H1 (cell line): Measurements from ENCODE around the gene RAPGEF6. TPM values are rescaled to one million over a fixed set of nuclear protein-coding genes. Genes with fewer than 3 reads are reported as not detected.

ENCODE experiments used
- CTCF ChIA-PET: fragments of 300-600 bp; sonication (Branson Sonifier 250); formaldehyde crosslinking; loops from one replicate; lab custom pipeline; 2021; ENCODE audit not compliant: partially characterized antibody; lab: Charles Lee
- POLR2A ChIA-PET: fragments of 300-600 bp; sonication (Branson Sonifier 250); formaldehyde crosslinking; loops from one replicate; lab custom pipeline; 2021; ENCODE audit warnings: inconsistent platforms; ENCODE audit not compliant: partially characterized antibody; lab: Charles Lee
- DNase-seq, 2 experiments: peaks; one replicate each; pipeline versions ENCODE4 v3.0.0 to v3.0.0-alpha.2; 2010 to 2022; ENCODE audit warnings: low spot score in 2 of 2, low read depth in 1 of 2, mixed read lengths in 1 of 2
- FAIRE-seq: peaks from 2 replicates; lab custom pipeline; 2011; peaks lifted over from hg19 to GRCh38; lab: Jason Lieb, UNC
- H2AFZ ChIP-seq: 2 replicates; pipeline ENCODE4 v1.8.1; 2012; ENCODE audit warnings: low read length, inconsistent platforms
- H2AK5ac ChIP-seq: 2 replicates; pipeline ENCODE4 v1.6.1; 2013; ENCODE audit warnings: low read depth, low read length
- H2BK120ac ChIP-seq: replicated peaks from 2 replicates; pipeline ENCODE3; 2013; ENCODE audit warnings: low read depth, low read length, inconsistent platforms
- H2BK12ac ChIP-seq: 2 replicates; pipeline ENCODE4 v1.6.1; 2013; ENCODE audit warnings: low read depth, low read length
- H2BK15ac ChIP-seq: 2 replicates; pipeline ENCODE4 v1.6.1; 2013; ENCODE audit warnings: low read length
- H2BK20ac ChIP-seq: 2 replicates; pipeline ENCODE4 v1.6.1; 2013; ENCODE audit warnings: low read length
- H2BK5ac ChIP-seq: 2 replicates; pipeline ENCODE4 v1.6.1; 2013; ENCODE audit warnings: low read depth, low read length
- H3K14ac ChIP-seq: 2 replicates; pipeline ENCODE4 v1.6.1; 2013; ENCODE audit warnings: inconsistent platforms; ENCODE audit not compliant: insufficient read length
- H3K18ac ChIP-seq: 2 replicates; pipeline ENCODE4 v1.6.1; 2013; ENCODE audit warnings: low read length; ENCODE audit errors: extremely low read depth
- H3K23ac ChIP-seq: 2 replicates; pipeline ENCODE4 v1.6.1; 2013; ENCODE audit warnings: inconsistent platforms; ENCODE audit not compliant: insufficient read length
- H3K23me2 ChIP-seq: 2 replicates; pipeline ENCODE4 v1.6.1; 2013; ENCODE audit warnings: low read depth, low read length
- H3K27ac ChIP-seq: 2 replicates; pipeline ENCODE4 v1.6.1; 2011; ENCODE audit warnings: low read depth, low read length, inconsistent platforms
- H3K27me3 ChIP-seq, 4 experiments: replicated peaks in 1 of 4; 1 replicate in 1 of 4; 2 replicates in 3 of 4; pipeline versions ENCODE4 v1.6.1 to v1.8.1; 2011 to 2013; ENCODE audit warnings: low read length in 3 of 4, mild to moderate bottlenecking in 3 of 4, inconsistent platforms in 2 of 4, mixed read lengths in 2 of 4, moderate library complexity in 1 of 4; ENCODE audit not compliant: control insufficient read depth in 3 of 4, insufficient read depth in 3 of 4; ENCODE audit errors: extremely low read depth in 1 of 4
- H3K36me3 ChIP-seq, 4 experiments: 2 replicates each; pipeline versions ENCODE4 v1.6.1 to v1.8.1; 2011 to 2013; ENCODE audit warnings: mild to moderate bottlenecking in 4 of 4, low read length in 3 of 4, moderate library complexity in 2 of 4, control low read depth in 1 of 4, inconsistent platforms in 1 of 4; ENCODE audit not compliant: insufficient read depth in 4 of 4, control insufficient read depth in 2 of 4
- H3K4ac ChIP-seq: replicated peaks from 2 replicates; pipeline ENCODE3; 2013; ENCODE audit warnings: low read length, low read depth, mixed read lengths, inconsistent platforms; ENCODE audit not compliant: insufficient read length
- H3K4me1 ChIP-seq, 4 experiments: replicated peaks in 1 of 4; 1 replicate in 1 of 4; 2 replicates in 3 of 4; pipeline versions ENCODE4 v1.6.1 to v1.8.1; 2011 to 2013; ENCODE audit warnings: low read length in 3 of 4, inconsistent platforms in 2 of 4, mixed read lengths in 1 of 4; ENCODE audit not compliant: insufficient read depth in 4 of 4, control insufficient read depth in 3 of 4
- H3K4me2 ChIP-seq, 2 experiments: 2 replicates each; pipeline versions ENCODE4 v1.6.1 to v1.8.1; 2011 to 2013; ENCODE audit warnings: low read depth in 2 of 2, low read length in 2 of 2, control low read depth in 1 of 2, inconsistent platforms in 1 of 2, mild to moderate bottlenecking in 1 of 2; ENCODE audit not compliant: insufficient read depth in 1 of 2
- H3K4me3 ChIP-seq, 4 experiments: fragments of 200-600, 300-600 bp in 1 of 4; sonication (generic), shearing (Covaris generic), sonication (Bioruptor Twin) in 1 of 4; 2 replicates each; pipeline versions ENCODE4 v1.5.1 to v1.8.1; 2011 to 2016; ENCODE audit warnings: low read length in 4 of 4, low read depth in 3 of 4, control low read depth in 2 of 4, inconsistent platforms in 2 of 4, mild to moderate bottlenecking in 2 of 4, mixed read lengths in 1 of 4, moderate library complexity in 1 of 4; ENCODE audit not compliant: insufficient read depth in 2 of 4; ENCODE audit errors: extremely low read depth in 1 of 4
- H3K56ac ChIP-seq: replicated peaks from 2 replicates; pipeline ENCODE3; 2013; ENCODE audit warnings: low read depth, mild to moderate bottlenecking, mixed read lengths, low read length, inconsistent platforms; ENCODE audit not compliant: insufficient read length
- H3K79me1 ChIP-seq: 2 replicates; pipeline ENCODE4 v1.6.1; 2013; ENCODE audit warnings: low read depth, low read length, control low read depth
- H3K79me2 ChIP-seq, 2 experiments: 2 replicates each; pipeline versions ENCODE4 v1.6.1 to v1.8.1; 2012 to 2013; ENCODE audit warnings: low read length in 2 of 2, mild to moderate bottlenecking in 2 of 2, inconsistent platforms in 1 of 2; ENCODE audit not compliant: insufficient read depth in 2 of 2, control insufficient read depth in 1 of 2
- H3K9ac ChIP-seq, 4 experiments: replicated peaks in 1 of 4; 1 replicate in 1 of 4; 2 replicates in 3 of 4; pipeline versions ENCODE4 v1.6.1 to v1.8.1; 2011 to 2013; ENCODE audit warnings: low read depth in 3 of 4, low read length in 3 of 4, control low read depth in 2 of 4, mild to moderate bottlenecking in 2 of 4, moderate library complexity in 2 of 4, inconsistent platforms in 1 of 4; ENCODE audit errors: extremely low read depth in 1 of 4
- H3K9me3 ChIP-seq, 2 experiments: 2 replicates each; pipeline versions ENCODE4 v1.6.1 to v1.8.1; 2012 to 2013; ENCODE audit warnings: mild to moderate bottlenecking in 2 of 2, moderate library complexity in 2 of 2, control low read depth in 1 of 2, inconsistent platforms in 1 of 2, low read depth in 1 of 2, low read length in 1 of 2, mixed read lengths in 1 of 2; ENCODE audit not compliant: insufficient read depth in 2 of 2
- H4K20me1 ChIP-seq, 2 experiments: replicated peaks in 1 of 2; 2 replicates each; pipeline versions ENCODE3 to v1.8.1; 2011 to 2013; ENCODE audit warnings: inconsistent platforms in 2 of 2, low read length in 2 of 2, mild to moderate bottlenecking in 1 of 2; ENCODE audit not compliant: insufficient read depth in 2 of 2, control insufficient read depth in 1 of 2
- H4K5ac ChIP-seq: 2 replicates; pipeline ENCODE4 v1.6.1; 2013; ENCODE audit warnings: low read length, low read depth, mixed read lengths, inconsistent platforms; ENCODE audit not compliant: insufficient read length
- H4K8ac ChIP-seq: 2 replicates; pipeline ENCODE4 v1.8.0; 2013; ENCODE audit warnings: mild to moderate bottlenecking, moderate library complexity, low read length, inconsistent platforms; ENCODE audit not compliant: insufficient read depth; ENCODE audit errors: extremely low read depth
- H4K91ac ChIP-seq: replicated peaks from 2 replicates; pipeline ENCODE3; 2013; ENCODE audit warnings: low read length, mixed read lengths, inconsistent platforms; ENCODE audit not compliant: insufficient read length
- BACH1 ChIP-seq: IDR thresholded peaks from 2 replicates; pipeline ENCODE4 v1.6.1; 2012; ENCODE audit warnings: low read length, improper control_type of control experiment
- CREB1 ChIP-seq: IDR thresholded peaks from 2 replicates; pipeline ENCODE4 v1.6.1; 2012; ENCODE audit warnings: inconsistent platforms
- EP300 ChIP-seq, 2 experiments: IDR thresholded peaks; 1 replicate in 1 of 2; 2 replicates in 1 of 2; pipeline ENCODE4 v1.6.1; 2011 to 2012; ENCODE audit warnings: low read depth in 2 of 2, low read length in 2 of 2, mild to moderate bottlenecking in 2 of 2, borderline replicate concordance in 1 of 2, inconsistent platforms in 1 of 2, moderate library complexity in 1 of 2
- EZH2 ChIP-seq: fragments of 200-600 bp; sonication (generic); IDR thresholded peaks from 2 replicates; pipeline ENCODE4 v1.7.1; 2012; ENCODE audit warnings: low read depth, mild to moderate bottlenecking, moderate library complexity, low read length, inconsistent platforms; ENCODE audit not compliant: severe bottlenecking
- FOSL1 ChIP-seq: IDR thresholded peaks from 2 replicates; pipeline ENCODE4 v1.6.1; 2011; ENCODE audit warnings: mild to moderate bottlenecking, low read depth, low read length, moderate library complexity; ENCODE audit not compliant: insufficient read depth
- JUND ChIP-seq: IDR thresholded peaks from 2 replicates; pipeline ENCODE4 v1.6.1; 2011; ENCODE audit warnings: mild to moderate bottlenecking, improper control_type of control experiment, low read length
- KDM1A ChIP-seq: fragments of 200-600, 300-600 bp; sonication (generic); IDR thresholded peaks from 2 replicates; pipeline ENCODE4 v1.7.1; 2016; ENCODE audit warnings: mild to moderate bottlenecking, low read length, borderline replicate concordance
- MAFK ChIP-seq: IDR thresholded peaks from 2 replicates; pipeline ENCODE4 v1.6.1; 2012; ENCODE audit warnings: low read depth, mild to moderate bottlenecking, improper control_type of control experiment, low read length
- PHF8 ChIP-seq: fragments of 200-600 bp; sonication (generic); conservative IDR thresholded peaks from 2 replicates; pipeline ENCODE4 v1.7.1; 2012; ENCODE audit warnings: low read depth, mild to moderate bottlenecking, inconsistent platforms, low read length, moderate library complexity
- RAD21 ChIP-seq, 2 experiments: IDR thresholded peaks in 1 of 2; conservative IDR thresholded peaks in 1 of 2; 2 replicates each; pipeline ENCODE4 v1.6.1; 2011; ENCODE audit warnings: low read depth in 2 of 2, low read length in 2 of 2, improper control_type of control experiment in 1 of 2, inconsistent platforms in 1 of 2, mild to moderate bottlenecking in 1 of 2, moderate library complexity in 1 of 2
- RBBP5 ChIP-seq: IDR thresholded peaks from 2 replicates; pipeline ENCODE4 v1.7.1; 2012; ENCODE audit warnings: low read depth, mild to moderate bottlenecking, inconsistent platforms, low read length, moderate library complexity, borderline replicate concordance
- TEAD4 ChIP-seq: IDR thresholded peaks from 2 replicates; pipeline ENCODE4 v1.6.1; 2012; ENCODE audit warnings: low read depth, low read length, inconsistent platforms, mixed read lengths
- WGBS, 2 experiments: shearing (Covaris generic) in 1 of 2; methylation state at CpG; one replicate each; pipeline versions ENCODE4 v1.1.6 to v1.1.7; 2013 to 2015; ENCODE audit warnings: low lambda C conversion rate in 2 of 2, mixed read lengths in 2 of 2, inconsistent platforms in 1 of 2, low coverage in 1 of 2, missing lambda C conversion rate in 1 of 2; ENCODE audit not compliant: insufficient replicate concordance in 2 of 2, insufficient coverage in 1 of 2, insufficient read length in 1 of 2; ENCODE audit errors: extremely low coverage in 1 of 2, missing lambda C conversion rate in 1 of 2; 5-methylcytosine and 5-hydroxymethylcytosine counted together
- polyA plus RNA-seq, 7 experiments: library from polyadenylated mRNA; depleted of rRNA in 3 of 7; stranded (reverse) in 5 of 7; unstranded in 2 of 7; fragments of >200 nt in 5 of 7; fragments of 200-250 nt in 2 of 7; gene quantifications; 1 replicate in 5 of 7; 2 replicates in 1 of 7; 4 replicates in 1 of 7; pipeline versions ENCODE4 v1.2.1 to v1.2.3, GENCODE V29; 2011 to 2013; ENCODE audit warnings: missing spikeins in 2 of 7, mixed read lengths in 2 of 7
- total RNA-seq: library from RNA; stranded (reverse); fragmentation: NEBNext Ultra II Directional; extraction: Animal tissue kit (Norgen Biotek cat#: 25700); gene quantifications from 2 replicates; pipeline ENCODE4 v1.2.1, GENCODE V29; 2021
- TF ChIP-seq, protein P1 (sequence below): IDR thresholded peaks from 2 replicates; pipeline ENCODE4 v1.6.1; 2012; ENCODE audit warnings: inconsistent platforms
- TF ChIP-seq, protein P2 (sequence below): IDR thresholded peaks from 2 replicates; pipeline ENCODE4 v1.6.1; 2012; ENCODE audit warnings: inconsistent platforms

Gene RAPGEF6
- total and polyA plus RNA-seq, 2 of the 8 experiments (the other 6 are each of a cell fraction or from before 2014, with no cell fraction given) = 4.8 to 20.0 TPM

DNA sequence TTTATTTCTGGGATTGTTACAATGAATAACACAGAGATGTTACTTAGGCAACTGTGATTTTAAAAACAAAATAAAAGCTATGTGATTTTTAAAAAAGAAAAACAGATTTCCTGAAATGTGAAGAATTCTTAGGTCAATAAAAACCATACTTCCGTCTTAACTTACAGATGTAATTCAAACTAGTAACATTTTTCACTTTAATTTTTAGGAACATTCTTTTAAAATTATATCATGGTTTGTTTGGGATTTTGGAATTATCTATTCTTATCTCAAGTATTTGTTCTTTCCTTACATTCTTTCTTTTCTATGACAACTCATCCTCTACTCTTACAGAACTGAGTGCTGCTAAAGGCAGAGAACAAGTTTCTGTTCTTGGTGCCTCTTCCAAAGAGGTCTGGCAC lies 159.5 kb downstream of the RAPGEF6 start:
- H3K23ac ChIP-seq = no peak overlapping the region
- no peak overlapping the region for H3K56ac ChIP-seq
- no peak for FAIRE-seq
- H3K27me3 ChIP-seq = no peaks in the 10 kb centered on the region
- H3K9ac ChIP-seq = no peak overlapping the region
- no peaks in the 10 kb centered on the region for H3K23me2 ChIP-seq
- H3K14ac ChIP-seq = no peak overlapping the region
- no peaks in the 10 kb centered on the region for H4K20me1 ChIP-seq
- ChIA-PET CTCF (no interaction called here), POLR2A (no interaction called here)
- H3K4me1 ChIP-seq = no peaks in the 10 kb centered on the region
- H2BK20ac ChIP-seq = no peak overlapping the region
- no peak overlapping the region for H3K27ac ChIP-seq
- H2AFZ ChIP-seq = no peak overlapping the region
- H3K4ac ChIP-seq = no peak overlapping the region
- peaks cover 0 to 18% (median 0%) of the 10 kb centered on the region in 4 experiments; a peak in 2 of 8 replicates for H3K36me3 ChIP-seq
- H2BK5ac ChIP-seq = no peak overlapping the region
- no peak overlapping the region for H4K91ac ChIP-seq
- no peaks in the 10 kb centered on the region for H3K79me1 ChIP-seq
- no peaks in the 10 kb centered on the region for H3K79me2 ChIP-seq
- no peaks in the 10 kb centered on the region for H3K9me3 ChIP-seq
- H2AK5ac ChIP-seq = no peak overlapping the region
- H4K8ac ChIP-seq = no peak overlapping the region
- H4K5ac ChIP-seq = no peak overlapping the region
- no peak for DNase-seq
- H2BK15ac ChIP-seq = no peak overlapping the region
- no peak overlapping the region for H3K18ac ChIP-seq
- no peak overlapping the region for H2BK120ac ChIP-seq
- H3K4me2 ChIP-seq = no peak overlapping the region
- no peak overlapping the region for H3K4me3 ChIP-seq
- WGBS, 2 experiments = 96% methylated on average over 1 of the region's 1 CpG; no CpG with 5 or more reads in 1 of the 2 experiments
- no peak overlapping the region for H2BK12ac ChIP-seq
- TF ChIP-seq BACH1 (no peak), PHF8 (no peak), EP300 (IDR thresholded peaks at IDR 0.05; ENCODE audit: borderline replicate concordance in 1 of 2, low read depth in 2 of 2, low read length in 2 of 2) (no peak), JUND (no peak), KDM1A (no peak), MAFK (no peak), FOSL1 (no peak), RBBP5 (no peak), TEAD4 (no peak), CREB1 (no peak), RAD21 (IDR thresholded peaks at IDR 0.05 in 1 of 2, conservative IDR thresholded peaks at IDR 0.05 in 1 of 2; ENCODE audit: low read depth in 2 of 2, low read length in 2 of 2) (no peak), EZH2 (no peak)
- TF ChIP-seq, protein P1, sequence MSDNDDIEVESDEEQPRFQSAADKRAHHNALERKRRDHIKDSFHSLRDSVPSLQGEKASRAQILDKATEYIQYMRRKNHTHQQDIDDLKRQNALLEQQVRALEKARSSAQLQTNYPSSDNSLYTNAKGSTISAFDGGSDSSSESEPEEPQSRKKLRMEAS = no peak
- TF ChIP-seq, protein P2, sequence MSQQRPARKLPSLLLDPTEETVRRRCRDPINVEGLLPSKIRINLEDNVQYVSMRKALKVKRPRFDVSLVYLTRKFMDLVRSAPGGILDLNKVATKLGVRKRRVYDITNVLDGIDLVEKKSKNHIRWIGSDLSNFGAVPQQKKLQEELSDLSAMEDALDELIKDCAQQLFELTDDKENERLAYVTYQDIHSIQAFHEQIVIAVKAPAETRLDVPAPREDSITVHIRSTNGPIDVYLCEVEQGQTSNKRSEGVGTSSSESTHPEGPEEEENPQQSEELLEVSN = no peak
